Liver (tissue), 9 donors: ENCODE measurements around the gene PARD3. TPM values are rescaled to one million over a fixed set of nuclear protein-coding genes. Genes with fewer than 3 reads are reported as not detected.

Experiments used
- DNase-seq: peaks from one replicate; pipeline ENCODE4 v3.0.0-alpha.2; 2017; ENCODE audit warnings: low spot score
- H3K27ac ChIP-seq, 2 donors: one replicate each; pipeline ENCODE4 v1.7.0; 2013; ENCODE audit warnings: inconsistent platforms in 2 of 2, low read length in 2 of 2, control low read depth in 1 of 2, low read depth in 1 of 2, mild to moderate bottlenecking in 1 of 2
- H3K27me3 ChIP-seq, 4 donors: one replicate each; pipeline versions ENCODE4 v1.6.1 to v1.7.0; 2013; ENCODE audit warnings: low read length in 3 of 4, inconsistent platforms in 1 of 4, mild to moderate bottlenecking in 1 of 4, moderate library complexity in 1 of 4; ENCODE audit not compliant: control insufficient read depth in 4 of 4, insufficient read depth in 4 of 4
- H3K36me3 ChIP-seq, 4 donors: one replicate each; pipeline versions ENCODE4 v1.6.1 to v1.7.0; 2013; ENCODE audit warnings: low read length in 3 of 4, mild to moderate bottlenecking in 3 of 4, low read depth in 1 of 4, moderate library complexity in 1 of 4; ENCODE audit not compliant: control insufficient read depth in 4 of 4, insufficient read depth in 3 of 4
- H3K4me1 ChIP-seq, 4 donors: one replicate each; pipeline versions ENCODE4 v1.6.1 to v1.7.0; 2013; ENCODE audit warnings: low read length in 3 of 4, mild to moderate bottlenecking in 3 of 4, moderate library complexity in 1 of 4; ENCODE audit not compliant: control insufficient read depth in 4 of 4, insufficient read depth in 4 of 4
- H3K4me3 ChIP-seq, 3 donors: one replicate each; pipeline versions ENCODE4 v1.6.1 to v1.7.0; 2013; ENCODE audit warnings: low read length in 3 of 3, control low read depth in 1 of 3, low read depth in 1 of 3, mild to moderate bottlenecking in 1 of 3
- H3K9ac ChIP-seq, 2 donors: one replicate each; pipeline ENCODE4 v1.7.0; 2013; ENCODE audit warnings: low read length in 2 of 2, mild to moderate bottlenecking in 2 of 2, moderate library complexity in 2 of 2, control low read depth in 1 of 2, low read depth in 1 of 2
- H3K9me3 ChIP-seq, 4 donors: one replicate each; pipeline versions ENCODE4 v1.6.1 to v1.7.0; 2013; ENCODE audit warnings: low read length in 3 of 4; ENCODE audit not compliant: control insufficient read depth in 4 of 4
- CTCF ChIP-seq: fragments of 150-350 bp; IDR thresholded peaks from 2 replicates; pipeline ENCODE4 v1.5.1; 2017; ENCODE audit warnings: improper control_type of control experiment, low read depth, low read length; ENCODE audit not compliant: missing input control
- EGR1 ChIP-seq, 2 donors: IDR thresholded peaks; 2 replicates each; pipeline ENCODE4 v1.6.1; 2016 to 2018; ENCODE audit warnings: antibody characterized with exemption in 2 of 2, low read depth in 2 of 2
- FOXA1 ChIP-seq: IDR thresholded peaks from 2 replicates; pipeline ENCODE4 v1.6.1; 2016; ENCODE audit warnings: antibody characterized with exemption
- FOXA2 ChIP-seq: IDR thresholded peaks from 2 replicates; pipeline ENCODE4 v1.6.1; 2016; ENCODE audit warnings: antibody characterized with exemption
- GABPA ChIP-seq, 2 donors: IDR thresholded peaks in 1 of 2; conservative IDR thresholded peaks in 1 of 2; 2 replicates each; pipeline ENCODE4 v1.6.1; 2016; ENCODE audit warnings: antibody characterized with exemption in 2 of 2, mild to moderate bottlenecking in 1 of 2, moderate library complexity in 1 of 2
- HNF4A ChIP-seq, 2 donors: conservative IDR thresholded peaks; 2 replicates each; pipeline ENCODE4 v1.6.1; 2016; ENCODE audit warnings: antibody characterized with exemption in 2 of 2, mild to moderate bottlenecking in 2 of 2
- HNF4G ChIP-seq: IDR thresholded peaks from 2 replicates; pipeline ENCODE4 v1.6.1; 2016; ENCODE audit warnings: antibody characterized with exemption
- JUND ChIP-seq, 2 donors: IDR thresholded peaks; 2 replicates each; pipeline ENCODE4 v1.6.1; 2016; ENCODE audit warnings: antibody characterized with exemption in 2 of 2
- NR2F2 ChIP-seq: IDR thresholded peaks from 2 replicates; pipeline ENCODE4 v1.6.1; 2016; ENCODE audit warnings: antibody characterized with exemption
- RAD21 ChIP-seq, 2 donors: IDR thresholded peaks; 2 replicates each; pipeline ENCODE4 v1.6.1; 2016; ENCODE audit warnings: antibody characterized with exemption in 2 of 2, mild to moderate bottlenecking in 2 of 2
- REST ChIP-seq: IDR thresholded peaks from 2 replicates; pipeline ENCODE4 v1.6.1; 2016; ENCODE audit warnings: antibody characterized with exemption, mild to moderate bottlenecking
- RXRA ChIP-seq, 2 donors: IDR thresholded peaks; 2 replicates each; pipeline ENCODE4 v1.6.1; 2017 to 2018; ENCODE audit warnings: antibody characterized with exemption in 2 of 2, mild to moderate bottlenecking in 1 of 2
- TAF1 ChIP-seq: conservative IDR thresholded peaks from 2 replicates; pipeline ENCODE4 v1.6.1; 2016; ENCODE audit warnings: antibody characterized with exemption, mild to moderate bottlenecking
- YY1 ChIP-seq: IDR thresholded peaks from 2 replicates; pipeline ENCODE4 v1.6.1; 2016; ENCODE audit warnings: antibody characterized with exemption, mild to moderate bottlenecking
- ZBTB33 ChIP-seq: IDR thresholded peaks from 2 replicates; pipeline ENCODE4 v1.6.1; 2016; ENCODE audit warnings: antibody characterized with exemption
- whole genome bisulfite sequencing: extraction: QIAGEN DNeasy Blood & Tissue Kit; methylation state at CpG from one replicate; pipeline ENCODE4 v1.1.7; 2013; 5-methylcytosine and 5-hydroxymethylcytosine counted together
- polyA plus RNA-seq, 2 donors: library from polyadenylated mRNA; stranded (reverse) in 1 of 2; unstranded in 1 of 2; fragments of 200-250 nt in 1 of 2; fragments of >200 nt in 1 of 2; fragmentation: Nextera tagmentation in 1 of 2; extraction: Ambion mirVana in 1 of 2; gene quantifications; one replicate each; pipeline versions ENCODE4 v1.2.1 to v1.2.3, GENCODE V29; 2013 to 2015
- total RNA-seq, 2 donors: library from RNA; depleted of rRNA; stranded (reverse); fragments of >200 nt; gene quantifications; one replicate each; pipeline ENCODE4 v1.2.3, GENCODE V29; 2014
- TF ChIP-seq, protein P1 (sequence below): IDR thresholded peaks from 2 replicates; pipeline ENCODE4 v1.6.1; 2016; ENCODE audit warnings: antibody characterized with exemption
- TF ChIP-seq, protein P2 (sequence below): IDR thresholded peaks from 2 replicates; pipeline ENCODE4 v1.6.1; 2016; ENCODE audit warnings: antibody characterized with exemption
- donor health status: healthy.
- donor health status: healthy.
- donor health status: healthy.
- donor health status: healthy.
- donor health status: healthy.

The PARD3 gene
- total and polyA plus RNA-seq, 4 donors, result 12.3 to 43.8 (median 13.5) TPM

DNA sequence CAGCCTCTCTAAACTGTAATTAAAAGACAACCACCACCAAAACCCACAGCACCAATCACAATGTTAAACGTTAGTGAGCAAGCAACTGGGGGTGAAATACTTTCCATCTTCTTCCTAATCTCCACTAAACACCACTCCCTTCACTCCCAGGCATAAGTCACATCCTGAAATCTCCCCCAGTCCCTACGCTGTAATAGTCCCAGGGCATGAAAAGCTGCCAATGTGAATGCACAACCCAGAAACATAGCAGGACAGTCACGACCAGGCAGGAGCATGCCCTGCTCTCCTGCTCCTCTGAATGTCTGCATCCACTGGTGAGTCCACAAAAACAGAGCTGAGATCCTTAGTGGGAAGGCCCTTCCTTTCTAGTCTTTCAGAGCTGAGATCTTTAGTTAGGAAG, 288.9 kb downstream of the PARD3 start:
- no peak overlapping the region for H3K4me3 ChIP-seq
- no peaks in the 10 kb centered on the region for H3K4me1 ChIP-seq
- no peak overlapping the region for H3K27ac ChIP-seq
- H3K36me3 ChIP-seq, result no peaks in the 10 kb centered on the region
- peak overlapping the region in 1 of 2 donors; percentile 17 for H3K9ac ChIP-seq
- TF ChIP-seq, protein P1, sequence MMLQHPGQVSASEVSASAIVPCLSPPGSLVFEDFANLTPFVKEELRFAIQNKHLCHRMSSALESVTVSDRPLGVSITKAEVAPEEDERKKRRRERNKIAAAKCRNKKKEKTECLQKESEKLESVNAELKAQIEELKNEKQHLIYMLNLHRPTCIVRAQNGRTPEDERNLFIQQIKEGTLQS, result no peak
- TF ChIP-seq HNF4G (no peak), NR2F2 (no peak), CTCF (no peak), HNF4A (conservative IDR thresholded peaks at IDR 0.05) (no peak), REST (no peak), EGR1 (IDR thresholded peaks at IDR 0.05; ENCODE audit: low read depth in 2 of 2) (no peak), GABPA (IDR thresholded peaks at IDR 0.05 in 1 of 2, conservative IDR thresholded peaks at IDR 0.05 in 1 of 2) (no peak), TAF1 (no peak), YY1 (no peak), JUND (IDR thresholded peaks at IDR 0.05) (no peak), RAD21 (IDR thresholded peaks at IDR 0.05) (no peak), ZBTB33 (no peak), RXRA (IDR thresholded peaks at IDR 0.05) (no peak), FOXA1 (no peak), FOXA2 (no peak)
- TF ChIP-seq, protein P2, sequence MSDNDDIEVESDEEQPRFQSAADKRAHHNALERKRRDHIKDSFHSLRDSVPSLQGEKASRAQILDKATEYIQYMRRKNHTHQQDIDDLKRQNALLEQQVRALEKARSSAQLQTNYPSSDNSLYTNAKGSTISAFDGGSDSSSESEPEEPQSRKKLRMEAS, result no peak
- H3K9me3 ChIP-seq, result peaks cover 0 to 4% (median 1%) of the 10 kb centered on the region in 4 donors
- H3K27me3 ChIP-seq, result no peaks in the 10 kb centered on the region
- WGBS, result 82% methylated on average over 3 of the region's 3 CpGs
- DNase-seq, result no peak
